Endodermal cell (in vitro differentiated cells): ENCODE measurements around the gene TACC3. TPM values are rescaled to one million over a fixed set of nuclear protein-coding genes. Genes with fewer than 3 reads are reported as not detected.

Experiments
- DNase-seq: peaks from one replicate; pipeline ENCODE4 v3.0.0-alpha.2; 2017
- H3K27ac ChIP-seq: 2 replicates; pipeline ENCODE4 v1.5.1; 2013; ENCODE audit warnings: mild to moderate bottlenecking, low read depth, low read length, moderate library complexity
- H3K27me3 ChIP-seq: 2 replicates; pipeline ENCODE4 v1.6.1; 2013; ENCODE audit warnings: mild to moderate bottlenecking, low read length, moderate library complexity; ENCODE audit not compliant: insufficient read depth, control insufficient read depth, poor library complexity, severe bottlenecking
- H3K36me3 ChIP-seq: 2 replicates; pipeline ENCODE4 v1.7.0; 2013; ENCODE audit warnings: mild to moderate bottlenecking, low read length, moderate library complexity; ENCODE audit not compliant: control insufficient read depth, insufficient read depth
- H3K4me1 ChIP-seq: one replicate; pipeline ENCODE4 v1.7.0; 2013; ENCODE audit warnings: low read length; ENCODE audit not compliant: control insufficient read depth, insufficient read depth
- H3K4me3 ChIP-seq: 2 replicates; pipeline ENCODE4 v1.5.1; 2013; ENCODE audit warnings: mild to moderate bottlenecking, low read length, moderate library complexity
- H3K9ac ChIP-seq: 2 replicates; pipeline ENCODE4 v1.6.1; 2013; ENCODE audit warnings: mild to moderate bottlenecking, low read length, moderate library complexity; ENCODE audit not compliant: poor library complexity, severe bottlenecking; ENCODE audit errors: extremely low read depth
- H3K9me3 ChIP-seq: 2 replicates; pipeline ENCODE4 v1.6.1; 2013; ENCODE audit warnings: mild to moderate bottlenecking, low read length, moderate library complexity; ENCODE audit not compliant: control insufficient read depth
- H3K27ac Mint-ChIP-seq: 2 replicates; pipeline ENCODE4 v1.8.0; 2020; ENCODE audit warnings: mixed read lengths
- H3K27me3 Mint-ChIP-seq: 2 replicates; pipeline ENCODE4 v1.8.0; 2021; ENCODE audit warnings: mild to moderate bottlenecking, mixed read lengths; ENCODE audit not compliant: insufficient read depth
- H3K36me3 Mint-ChIP-seq: 2 replicates; pipeline ENCODE4 v1.8.0; 2020; ENCODE audit warnings: low read depth, mixed read lengths
- H3K4me1 Mint-ChIP-seq: 2 replicates; pipeline ENCODE4 v1.8.0; 2020; ENCODE audit warnings: mixed read lengths
- H3K4me3 Mint-ChIP-seq: 2 replicates; pipeline ENCODE4 v1.8.0; 2020; ENCODE audit warnings: mild to moderate bottlenecking, moderate library complexity, mixed read lengths
- H3K9me3 Mint-ChIP-seq: 2 replicates; pipeline ENCODE4 v1.8.0; 2020; ENCODE audit warnings: mild to moderate bottlenecking, mixed read lengths
- CTCF ChIP-seq: fragments of 200-600 bp; sonication (generic); conservative IDR thresholded peaks from 2 replicates; pipeline ENCODE4 v1.5.0; 2021; ENCODE audit warnings: antibody characterized with exemption, mild to moderate bottlenecking
- WGBS, 2 experiments: methylation state at CpG; one replicate each; pipeline versions ENCODE4 v1.1.5 to v1.1.7; 2013; ENCODE audit warnings: missing lambda C conversion rate in 2 of 2, mixed read lengths in 1 of 2; ENCODE audit not compliant: insufficient coverage in 1 of 2, insufficient read length in 1 of 2; 5-methylcytosine and 5-hydroxymethylcytosine counted together
- total RNA-seq, 2 donors: library from RNA; stranded (reverse); fragmentation: NEBNext Ultra II Directional in 1 of 2; extraction: Animal tissue kit (Norgen Biotek cat#: 25700) in 1 of 2; gene quantifications; 2 replicates in 1 of 2; 3 replicates in 1 of 2; pipeline ENCODE4 v1.2.1, GENCODE V29; 2021

TACC3 gene
- total RNA-seq, 2 donors from 2014 or later, result 113 to 182 TPM

DNA sequence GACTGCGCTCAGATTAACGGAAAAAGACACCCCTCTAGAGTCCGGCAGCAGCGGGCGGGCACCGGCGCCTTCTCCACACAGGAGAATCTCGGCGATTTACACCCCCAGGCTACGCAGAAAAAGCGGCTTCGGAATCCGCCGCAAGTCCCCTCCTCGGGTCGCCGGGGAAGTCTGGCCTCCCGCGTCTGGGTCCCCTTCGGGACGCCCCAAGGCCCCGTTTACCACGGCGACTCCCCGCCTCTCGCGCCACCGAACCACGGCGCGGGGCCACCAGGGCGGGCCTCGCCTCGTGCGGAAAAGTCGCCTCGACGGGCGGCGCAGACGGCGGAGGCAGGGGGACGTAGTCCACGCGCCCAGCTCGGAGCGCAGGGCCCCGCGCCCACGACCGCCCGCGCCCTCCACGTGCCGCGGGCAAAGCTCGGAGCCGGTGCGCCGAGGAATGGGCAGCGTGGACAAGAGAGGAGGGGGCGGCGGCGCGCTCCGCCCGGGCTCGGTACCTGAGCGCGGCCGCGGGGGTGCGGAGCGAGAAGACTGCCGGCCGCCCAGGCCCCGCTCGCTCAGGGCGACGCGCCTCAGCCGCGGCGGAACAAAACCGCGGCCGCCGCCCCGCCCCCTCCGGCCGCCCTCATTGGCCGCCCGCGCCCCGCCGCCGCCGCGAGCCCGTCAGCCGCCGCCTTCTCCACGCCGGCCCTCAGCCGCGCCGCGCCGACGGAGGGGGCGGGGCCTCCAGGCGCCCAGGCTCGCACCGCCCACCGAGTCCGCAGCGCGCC, 37.4 kb upstream of the TACC3 start, which contains the start of gene FAM53A:
Gene FAM53A (minus strand): TSS at position 578 of the 770 bp plus-strand sequence. CDS start 15,572 bp downstream, outside the sequence.
- Histone ChIP-seq H3K27ac (no peak within 1 kb of the TSS), H3K36me3 (no peaks in the 10 kb centered on the region), H3K9ac (peak within 1 kb of the TSS; percentile 2), H3K4me3 (peak within 1 kb of the TSS; percentile 75), H3K4me1 (no peaks in the 10 kb centered on the region), H3K9me3 (no peaks in the 10 kb centered on the region), H3K27me3 (peaks cover 17% of the 10 kb centered on the region)
- H3K4me1 Mint-ChIP-seq, result peaks cover 5% of the 10 kb centered on the region
- no peak within 1 kb of the TSS for H3K27ac Mint-ChIP-seq
- no peaks in the 10 kb centered on the region for H3K9me3 Mint-ChIP-seq
- WGBS, 2 experiments, result 1 to 6% methylated on average over 18 to 118 of the region's 118 CpGs
- peak; percentile 20 for TF ChIP-seq CTCF
- peaks cover 24% of the 10 kb centered on the region for H3K27me3 Mint-ChIP-seq
- DNase-seq, result peak; percentile 68
- peak within 1 kb of the TSS; percentile 60 for H3K4me3 Mint-ChIP-seq
- H3K36me3 Mint-ChIP-seq, result peaks cover 2% of the 10 kb centered on the region

DNA sequence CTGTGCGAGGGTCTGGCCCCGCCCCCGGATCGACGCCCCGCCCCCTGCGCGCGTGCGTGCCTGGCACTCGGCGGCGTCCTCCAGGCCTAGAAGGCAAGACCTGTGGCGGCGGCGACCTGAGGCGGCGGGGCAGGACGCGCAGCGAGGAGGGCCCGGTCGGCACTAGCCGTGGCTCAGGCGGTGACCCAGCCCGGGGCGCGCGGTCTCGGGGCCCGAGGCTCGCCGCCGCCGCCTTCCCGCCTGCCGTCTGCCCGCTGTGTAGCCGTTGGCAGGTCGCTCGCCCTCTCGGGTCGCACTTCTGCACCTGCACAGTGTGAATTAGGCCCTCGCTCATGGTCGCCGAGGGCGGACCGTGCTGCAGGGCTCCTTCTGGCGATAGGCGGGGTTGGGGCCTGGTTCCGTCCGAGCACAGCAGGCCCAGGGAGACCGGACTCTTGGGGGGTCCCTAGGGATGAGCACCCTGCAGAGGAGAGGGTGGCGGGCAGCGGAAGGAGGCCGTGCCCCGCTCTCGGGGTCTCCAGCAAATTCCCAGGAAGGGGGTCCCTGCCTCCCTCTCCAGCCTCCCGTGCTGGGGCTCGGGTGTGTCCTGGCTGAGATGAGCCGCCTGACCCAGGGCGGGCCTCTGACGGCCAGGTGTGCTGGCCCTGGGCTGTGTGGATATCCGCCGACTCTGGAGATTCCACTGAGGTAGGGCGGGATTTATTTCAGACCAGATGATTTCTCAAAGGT, 36.7 kb upstream of the TACC3 start:
- Histone ChIP-seq H3K9me3 (no peaks in the 10 kb centered on the region), H3K4me3 (no peak overlapping the region), H3K27ac (no peak overlapping the region), H3K36me3 (peaks cover 1% of the 10 kb centered on the region), H3K4me1 (no peaks in the 10 kb centered on the region), H3K27me3 (peaks cover 17% of the 10 kb centered on the region), H3K9ac (no peak overlapping the region)
- peak; percentile 98 for DNase-seq
- H3K9me3 Mint-ChIP-seq, result no peaks in the 10 kb centered on the region
- H3K27ac Mint-ChIP-seq, result no peak overlapping the region
- TF ChIP-seq CTCF, result no peak
- H3K27me3 Mint-ChIP-seq, result peaks cover 24% of the 10 kb centered on the region
- peaks cover 6% of the 10 kb centered on the region for H3K36me3 Mint-ChIP-seq
- 48 to 76% methylated on average over 31 to 66 of the region's 66 CpGs for WGBS, 2 experiments
- H3K4me3 Mint-ChIP-seq, result peak overlapping the region; percentile 43
- H3K4me1 Mint-ChIP-seq, result peaks cover 5% of the 10 kb centered on the region

DNA sequence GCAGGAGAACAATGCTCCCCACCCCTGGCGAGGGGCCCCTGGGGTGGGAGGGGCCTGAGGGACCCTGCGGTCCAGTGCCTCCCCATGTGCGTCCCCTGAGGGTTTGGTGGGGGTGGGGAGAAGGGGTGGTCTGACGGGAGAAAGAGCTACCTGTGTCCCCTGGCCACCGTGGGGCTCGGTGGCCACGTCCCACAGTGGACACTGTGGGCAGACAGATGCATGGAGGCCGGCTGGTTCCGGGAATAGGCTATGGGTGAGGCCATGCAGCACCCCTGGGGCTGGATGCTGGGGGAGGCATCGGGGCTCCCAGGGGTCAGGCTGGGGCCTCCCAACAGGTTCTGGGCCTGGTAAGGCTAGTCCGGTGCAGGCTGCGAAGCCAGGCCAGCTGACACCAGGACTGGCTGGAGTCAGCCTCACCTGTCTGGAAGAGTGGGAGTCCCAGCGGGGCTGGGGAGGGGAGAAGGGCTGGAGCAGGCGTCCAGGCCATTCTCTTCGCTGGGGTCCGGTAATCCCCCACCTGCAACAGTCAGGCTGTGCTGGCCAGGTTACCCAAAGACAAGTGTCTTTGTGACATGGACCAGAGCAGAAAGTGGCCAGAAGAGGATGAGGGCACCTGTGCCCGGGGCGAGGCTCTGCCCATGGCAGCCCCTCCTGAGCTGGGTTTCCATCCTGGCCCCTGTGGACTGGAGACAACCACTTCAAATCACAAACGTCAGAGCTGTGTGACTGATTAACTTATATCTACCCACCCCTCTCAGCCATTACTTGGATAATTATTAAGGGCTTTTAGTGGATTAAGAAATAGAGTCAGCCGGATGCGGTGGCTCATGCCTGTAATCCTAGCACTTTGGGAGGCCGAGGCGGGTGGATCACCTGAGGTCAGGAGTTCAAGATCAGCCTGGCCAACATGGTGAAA, 35.8 kb upstream of the TACC3 start:
- DNase-seq, result peak; percentile 54

More for the DNA sequence above, 35.8 kb upstream of the TACC3 start:
- no peak overlapping the region for H3K4me3 Mint-ChIP-seq
- no peaks in the 10 kb centered on the region for H3K9me3 Mint-ChIP-seq
- no peak overlapping the region for H3K4me3 ChIP-seq
- TF ChIP-seq CTCF, result no peak
- no peak overlapping the region for H3K27ac ChIP-seq
- H3K4me1 ChIP-seq, result no peaks in the 10 kb centered on the region
- peaks cover 17% of the 10 kb centered on the region for H3K27me3 ChIP-seq
- H3K27ac Mint-ChIP-seq, result no peak overlapping the region
- H3K9me3 ChIP-seq, result no peaks in the 10 kb centered on the region
- H3K36me3 Mint-ChIP-seq, result peaks cover 11% of the 10 kb centered on the region
- H3K4me1 Mint-ChIP-seq, result peaks cover 5% of the 10 kb centered on the region
- H3K36me3 ChIP-seq, result peaks cover 7% of the 10 kb centered on the region
- no peak overlapping the region for H3K9ac ChIP-seq
- WGBS, 2 experiments, result 95% methylated on average over 10 to 23 of the region's 23 CpGs
- H3K27me3 Mint-ChIP-seq, result peaks cover 24% of the 10 kb centered on the region
